Measurements from ENCODE around the gene OR2T1. TPM values are rescaled to one million over a fixed set of nuclear protein-coding genes. Genes with fewer than 3 reads are reported as not detected.

OR2T1 gene
- not detected for polyA plus RNA-seq (2013, experiment 1 of 2)
- not detected for polyA plus RNA-seq (2013, experiment 2 of 2)

GRCh38 chr1:248402748-248403147, at the start of gene OR2T1:
OR2T1 (plus strand) TSS chr1:248403048; CDS start chr1:248406148, 3,100 bp downstream.
- no peak within 1 kb of the TSS for H3K4me2 ChIP-seq (ENCODE audit: insufficient read depth, low read length, poor library complexity, severe bottlenecking)
- H3K9me3 ChIP-seq (replicated peaks in 1 of 2; ENCODE audit: control insufficient read depth in 2 of 2, insufficient read depth in 1 of 2, low read depth in 1 of 2, low read length in 2 of 2), result peaks cover 0 to 25% of the 10 kb centered on the region in 2 donors
- H3K27ac ChIP-seq (replicated peaks; ENCODE audit: low read length), result no peak within 1 kb of the TSS
- no CpG with 5 or more reads among the region's 3 CpGs for WGBS, 2 donors (ENCODE audit: extremely low coverage in 2 of 2, insufficient read length in 2 of 2, insufficient replicate concordance in 1 of 2)
- no peak within 1 kb of the TSS for H2BK15ac ChIP-seq (ENCODE audit: low read length)
- no peaks in the 10 kb centered on the region for H3K36me3 ChIP-seq (replicated peaks in 1 of 2; ENCODE audit: control insufficient read depth in 2 of 2, insufficient read depth in 2 of 2, low read length in 2 of 2)
- H3K9ac ChIP-seq (ENCODE audit: low read depth, low read length, poor library complexity), result no peak within 1 kb of the TSS
- no peak for DNase-seq (ENCODE audit: low spot score)
- H3K79me1 ChIP-seq (ENCODE audit: low read depth, low read length), result no peaks in the 10 kb centered on the region
- no peak within 1 kb of the TSS for H3K4ac ChIP-seq (ENCODE audit: low read length)
- no peak within 1 kb of the TSS for H2BK12ac ChIP-seq (ENCODE audit: low read length)
- no peak within 1 kb of the TSS for H4K91ac ChIP-seq (ENCODE audit: low read depth, low read length, poor library complexity)
- no peak within 1 kb of the TSS for H2BK5ac ChIP-seq (ENCODE audit: low read length)
- H2BK120ac ChIP-seq (ENCODE audit: low read depth, low read length), result no peak within 1 kb of the TSS
- no peak within 1 kb of the TSS for H4K8ac ChIP-seq (ENCODE audit: low read depth, low read length)
- H3K14ac ChIP-seq (ENCODE audit: low read length), result no peak within 1 kb of the TSS
- H3K27me3 ChIP-seq (ENCODE audit: control insufficient read depth in 3 of 3, insufficient read depth in 3 of 3, low read depth in 1 of 3, low read length in 3 of 3), result no peaks in the 10 kb centered on the region
- no peak within 1 kb of the TSS for H3K18ac ChIP-seq (ENCODE audit: low read length)
- H3K4me1 ChIP-seq (ENCODE audit: control insufficient read depth in 2 of 2, insufficient read depth in 1 of 2, low read depth in 1 of 2, low read length in 2 of 2), result no peaks in the 10 kb centered on the region
- H2AFZ ChIP-seq (ENCODE audit: low read length), result no peak within 1 kb of the TSS
- H3K4me3 ChIP-seq (ENCODE audit: low read length in 2 of 2), result no peak within 1 kb of the TSS
- H2AK5ac ChIP-seq (ENCODE audit: low read depth, low read length), result no peak within 1 kb of the TSS
- H3K23ac ChIP-seq (ENCODE audit: low read depth, low read length, poor library complexity), result no peak within 1 kb of the TSS

DNA sequence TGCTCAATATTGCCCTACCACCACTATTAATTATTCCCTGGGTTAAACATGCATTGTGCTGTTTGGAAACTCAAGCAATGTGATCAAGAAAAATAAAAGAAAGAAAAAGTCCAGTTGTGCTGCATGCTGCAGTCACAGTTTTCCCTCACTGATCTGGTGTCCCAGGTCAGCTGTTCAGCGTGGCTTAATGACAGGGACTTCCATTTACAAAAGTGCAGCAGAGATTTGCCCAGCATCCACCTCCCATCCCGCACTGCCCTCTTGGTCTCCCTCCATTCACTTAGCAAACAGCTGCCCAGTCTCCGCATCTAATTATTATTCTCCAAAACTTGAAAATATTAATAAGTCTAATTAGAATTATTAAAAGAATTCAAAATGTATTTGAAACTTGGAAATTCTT, 43.4 kb upstream of the OR2T1 start:
- WGBS, 2 donors (ENCODE audit: extremely low coverage in 2 of 2, insufficient read length in 2 of 2, insufficient replicate concordance in 1 of 2), result no CpG with 5 or more reads among the region's 3 CpGs
- Histone ChIP-seq H2AFZ (ENCODE audit: low read length) (no peak overlapping the region), H4K8ac (ENCODE audit: low read depth, low read length) (no peak overlapping the region)

GRCh38 chr1:248361121-248361715, 41.6 kb upstream of the OR2T1 start, which contains the start of gene OR2T4:
OR2T4 (plus strand) TSS chr1:248361665; CDS start chr1:248361665, 0 bp downstream.
- Histone ChIP-seq H3K9ac (ENCODE audit: low read depth, low read length, poor library complexity) (no peak within 1 kb of the TSS), H3K4ac (ENCODE audit: low read length) (no peak within 1 kb of the TSS), H3K4me3 (ENCODE audit: low read length in 2 of 2) (no peak within 1 kb of the TSS), H4K91ac (ENCODE audit: low read depth, low read length, poor library complexity) (no peak within 1 kb of the TSS), H3K27me3 (ENCODE audit: control insufficient read depth in 3 of 3, insufficient read depth in 3 of 3, low read depth in 1 of 3, low read length in 3 of 3) (no peaks in the 10 kb centered on the region), H3K23ac (ENCODE audit: low read depth, low read length, poor library complexity) (no peak within 1 kb of the TSS), H4K8ac (ENCODE audit: low read depth, low read length) (no peak within 1 kb of the TSS), H3K4me2 (ENCODE audit: insufficient read depth, low read length, poor library complexity, severe bottlenecking) (no peak within 1 kb of the TSS), H2BK15ac (ENCODE audit: low read length) (no peak within 1 kb of the TSS), H3K4me1 (ENCODE audit: control insufficient read depth in 2 of 2, insufficient read depth in 1 of 2, low read depth in 1 of 2, low read length in 2 of 2) (no peaks in the 10 kb centered on the region), H2BK5ac (ENCODE audit: low read length) (no peak within 1 kb of the TSS), H3K27ac (replicated peaks; ENCODE audit: low read length) (no peak within 1 kb of the TSS), H2BK12ac (ENCODE audit: low read length) (no peak within 1 kb of the TSS), H3K9me3 (replicated peaks in 1 of 2; ENCODE audit: control insufficient read depth in 2 of 2, insufficient read depth in 1 of 2, low read depth in 1 of 2, low read length in 2 of 2) (peaks cover 0 to 30% of the 10 kb centered on the region in 2 donors), H3K36me3 (replicated peaks in 1 of 2; ENCODE audit: control insufficient read depth in 2 of 2, insufficient read depth in 2 of 2, low read length in 2 of 2) (no peaks in the 10 kb centered on the region), H2BK120ac (ENCODE audit: low read depth, low read length) (no peak within 1 kb of the TSS), H3K79me1 (ENCODE audit: low read depth, low read length) (peaks cover 2% of the 10 kb centered on the region), H3K18ac (ENCODE audit: low read length) (no peak within 1 kb of the TSS), H2AK5ac (ENCODE audit: low read depth, low read length) (no peak within 1 kb of the TSS), H2AFZ (ENCODE audit: low read length) (no peak within 1 kb of the TSS), H3K14ac (ENCODE audit: low read length) (no peak within 1 kb of the TSS)
- no CpG with 5 or more reads among the region's 3 CpGs for WGBS, 2 donors (ENCODE audit: extremely low coverage in 2 of 2, insufficient read length in 2 of 2, insufficient replicate concordance in 1 of 2)
- no peak for DNase-seq (ENCODE audit: low spot score)

More for the DNA sequence above, 43.4 kb upstream of the OR2T1 start:
- Histone ChIP-seq H3K4me3 (ENCODE audit: low read length in 2 of 2) (no peak overlapping the region), H2BK15ac (ENCODE audit: low read length) (no peak overlapping the region), H3K4ac (ENCODE audit: low read length) (no peak overlapping the region), H3K4me1 (ENCODE audit: control insufficient read depth in 2 of 2, insufficient read depth in 1 of 2, low read depth in 1 of 2, low read length in 2 of 2) (no peaks in the 10 kb centered on the region), H3K18ac (ENCODE audit: low read length) (no peak overlapping the region), H2BK120ac (ENCODE audit: low read depth, low read length) (no peak overlapping the region), H3K79me1 (ENCODE audit: low read depth, low read length) (peaks cover 2% of the 10 kb centered on the region), H3K23ac (ENCODE audit: low read depth, low read length, poor library complexity) (no peak overlapping the region), H2BK12ac (ENCODE audit: low read length) (no peak overlapping the region), H3K4me2 (ENCODE audit: insufficient read depth, low read length, poor library complexity, severe bottlenecking) (no peak overlapping the region), H3K27ac (replicated peaks; ENCODE audit: low read length) (no peak overlapping the region), H2BK5ac (ENCODE audit: low read length) (no peak overlapping the region), H3K14ac (ENCODE audit: low read length) (no peak overlapping the region), H2AK5ac (ENCODE audit: low read depth, low read length) (no peak overlapping the region), H4K91ac (ENCODE audit: low read depth, low read length, poor library complexity) (no peak overlapping the region), H3K36me3 (replicated peaks in 1 of 2; ENCODE audit: control insufficient read depth in 2 of 2, insufficient read depth in 2 of 2, low read length in 2 of 2) (no peaks in the 10 kb centered on the region), H3K9me3 (replicated peaks in 1 of 2; ENCODE audit: control insufficient read depth in 2 of 2, insufficient read depth in 1 of 2, low read depth in 1 of 2, low read length in 2 of 2) (peaks cover 0 to 28% of the 10 kb centered on the region in 2 donors), H3K9ac (ENCODE audit: low read depth, low read length, poor library complexity) (no peak overlapping the region), H3K27me3 (ENCODE audit: control insufficient read depth in 3 of 3, insufficient read depth in 3 of 3, low read depth in 1 of 3, low read length in 3 of 3) (no peaks in the 10 kb centered on the region)
- DNase-seq (ENCODE audit: low spot score), result no peak

- H2BK12ac ChIP-seq (ENCODE audit: low read length), result no peak overlapping the region
- H3K14ac ChIP-seq (ENCODE audit: low read length), result no peak overlapping the region
- H2BK5ac ChIP-seq (ENCODE audit: low read length), result no peak overlapping the region
- H3K18ac ChIP-seq (ENCODE audit: low read length), result no peak overlapping the region
- H2BK120ac ChIP-seq (ENCODE audit: low read depth, low read length), result no peak overlapping the region
- H3K9me3 ChIP-seq (replicated peaks in 1 of 2; ENCODE audit: control insufficient read depth in 2 of 2, insufficient read depth in 1 of 2, low read depth in 1 of 2, low read length in 2 of 2), result peaks cover 0 to 20% of the 10 kb centered on the region in 2 donors
- H3K4me2 ChIP-seq (ENCODE audit: insufficient read depth, low read length, poor library complexity, severe bottlenecking), result no peak overlapping the region
- no peak overlapping the region for H3K4me3 ChIP-seq (ENCODE audit: low read length in 2 of 2)
- no peak for DNase-seq (ENCODE audit: low spot score)
- no peaks in the 10 kb centered on the region for H3K79me1 ChIP-seq (ENCODE audit: low read depth, low read length)
- H4K8ac ChIP-seq (ENCODE audit: low read depth, low read length), result no peak overlapping the region
- no peak overlapping the region for H3K27ac ChIP-seq (replicated peaks; ENCODE audit: low read length)
- no peak overlapping the region for H4K91ac ChIP-seq (ENCODE audit: low read depth, low read length, poor library complexity)
- H3K27me3 ChIP-seq (ENCODE audit: control insufficient read depth in 3 of 3, insufficient read depth in 3 of 3, low read depth in 1 of 3, low read length in 3 of 3), result no peaks in the 10 kb centered on the region
- H3K4ac ChIP-seq (ENCODE audit: low read length), result no peak overlapping the region
- H3K4me1 ChIP-seq (ENCODE audit: control insufficient read depth in 2 of 2, insufficient read depth in 1 of 2, low read depth in 1 of 2, low read length in 2 of 2), result no peaks in the 10 kb centered on the region
- H2AFZ ChIP-seq (ENCODE audit: low read length), result no peak overlapping the region
- no peak overlapping the region for H3K23ac ChIP-seq (ENCODE audit: low read depth, low read length, poor library complexity)
- H3K36me3 ChIP-seq (replicated peaks in 1 of 2; ENCODE audit: control insufficient read depth in 2 of 2, insufficient read depth in 2 of 2, low read length in 2 of 2), result no peaks in the 10 kb centered on the region
- H2BK15ac ChIP-seq (ENCODE audit: low read length), result no peak overlapping the region
- no peak overlapping the region for H2AK5ac ChIP-seq (ENCODE audit: low read depth, low read length)
- H3K9ac ChIP-seq (ENCODE audit: low read depth, low read length, poor library complexity), result no peak overlapping the region
Measured at GRCh38 chr1:248366609-248367008, 36.2 kb upstream of the OR2T1 start.

Data from neuronal stem cell (in vitro differentiated cells).